ENCODE data around the gene ERI2. TPM values are rescaled to one million over a fixed set of nuclear protein-coding genes. Genes with fewer than 3 reads are reported as not detected.
"Not testable (repeated sequence)": the region's sequence is repeated elsewhere in the genome, so short reads cannot be mapped to it uniquely, and the experiment has no call there.

Gene ERI2
- total and polyA plus RNA-seq, 2 of the 13 experiments (the other 11 are each of a cell fraction or from before 2014, with no cell fraction given), result 17.4 to 41.3 TPM

GRCh38 chr16:20805684-20806167, 546 bp downstream of the ERI2 start (continued):
- TF ChIP-seq ZHX2 (IDR thresholded peaks at IDR 0.05; ENCODE audit: low read depth), result not testable (repeated sequence)
- TF ChIP-seq ZHX2 (CRISPR knock-in tag; IDR thresholded peaks at IDR 0.05; ENCODE audit: borderline replicate concordance), result peak; percentile 80; the same call in 1 of the 2 replicates

- H3K4me3 ChIP-seq (replicated peaks in 1 of 3; ENCODE audit: insufficient read depth in 1 of 3, low read depth in 2 of 3, low read length in 3 of 3), result peak overlapping the region; percentile 0 to 23 (median 18)
- peak overlapping the region; percentile 57 for H3K9ac ChIP-seq (ENCODE audit: insufficient read depth, low read depth, low read length)
- peak overlapping the region; percentile 83 for H3K4me2 ChIP-seq (ENCODE audit: low read depth, low read length)
- H3K4me1 ChIP-seq (ENCODE audit: insufficient read depth, low read length), result peaks cover 40% of the 10 kb centered on the region
- H3K27ac ChIP-seq (ENCODE audit: extremely low read length, insufficient read depth, low read length), result peak overlapping the region; percentile 87
- H3K27me3 ChIP-seq (ENCODE audit: control insufficient read depth in 1 of 2, insufficient read depth in 2 of 2, low read length in 2 of 2), result no peaks in the 10 kb centered on the region; a peak in 1 of 5 replicates
- peaks cover 0 to 9% of the 10 kb centered on the region in 2 experiments; a peak in 1 of 5 replicates for H3K36me3 ChIP-seq (replicated peaks in 1 of 2; ENCODE audit: control insufficient read depth in 1 of 2, insufficient read depth in 2 of 2, low read length in 2 of 2)
- FAIRE-seq, result peak; percentile 56
- peak; percentile 31 for ATAC-seq
- no peaks in the 10 kb centered on the region for H3K9me3 ChIP-seq (ENCODE audit: low read length)
- 16% methylated on average over 7 of the region's 7 CpGs for WGBS (ENCODE audit: low lambda C conversion rate)
- peak; percentile 75 for DNase-seq (ENCODE audit: low spot score)
- H4K20me1 ChIP-seq (ENCODE audit: insufficient read depth, low read length), result no peaks in the 10 kb centered on the region
- H2AFZ ChIP-seq (ENCODE audit: low read length), result peak overlapping the region; percentile 21
- ChIA-PET POLR2A (interaction anchor here (1.4 kb wide), 1 partner anchor 62 kb away, joined by 4 read pairs; the partner anchor contains the start of gene THUMPD1), CTCF (ENCODE audit: low intra/inter-chr PET ratio, low total read pairs) (no interaction called here)
- H3K79me2 ChIP-seq (ENCODE audit: insufficient read depth, low read length), result peaks cover 6% of the 10 kb centered on the region
- in situ Hi-C loops (cut with HindIII; ENCODE audit: extremely low pct_ligation_motif_present, low pct_unique_long_range_greater_than_20kb) (no loop called here), intact Hi-C loops (cut with micrococcal nuclease; ENCODE audit: unreplicated experiment) (no loop called here)
- BruUV-seq (replicated peaks), result no TSS peak
- peak; percentile 68; the same call in 1 of the 2 replicates for TF ChIP-seq ZNF709 (CRISPR knock-in tag; IDR thresholded peaks at IDR 0.05)
- no peak for TF ChIP-seq ZNF784 (CRISPR knock-in tag; IDR thresholded peaks at IDR 0.05; ENCODE audit: borderline replicate concordance)
- TF ChIP-seq RAD51 (IDR thresholded peaks at IDR 0.05; ENCODE audit: borderline replicate concordance), result no peak
- no peak for TF ChIP-seq CBX5 (CRISPR knock-in tag; IDR thresholded peaks at IDR 0.05; ENCODE audit: borderline replicate concordance)
- no peak for TF ChIP-seq RCOR2 (CRISPR knock-in tag; IDR thresholded peaks at IDR 0.05)
- no peak for TF ChIP-seq ZNF326 (CRISPR knock-in tag; IDR thresholded peaks at IDR 0.05; ENCODE audit: borderline replicate concordance)
- TF ChIP-seq ZMYM2 (CRISPR knock-in tag; IDR thresholded peaks at IDR 0.05), result no peak
- no peak; the same call in 1 of the 2 replicates for TF ChIP-seq MTERF4 (CRISPR knock-in tag; IDR thresholded peaks at IDR 0.05)
- no peak for TF ChIP-seq ZNF446 (CRISPR knock-in tag; IDR thresholded peaks at IDR 0.05)
- TF ChIP-seq RBAK (CRISPR knock-in tag; IDR thresholded peaks at IDR 0.05), result 0 out of 2 replicates have a peak, but pooled peaks have one; percentile 74
- 0 out of 2 replicates have a peak, but pooled peaks have one; percentile 17 for TF ChIP-seq ZFP1 (CRISPR knock-in tag; IDR thresholded peaks at IDR 0.05)
Measured at GRCh38 chr16:20803561-20804214, 2.6 kb downstream of the ERI2 start.

Data from HepG2 (cell line).